ENCODE data around the gene CERS1. TPM values are rescaled to one million over a fixed set of nuclear protein-coding genes. Genes with fewer than 3 reads are reported as not detected.

Gene CERS1
- 1 to 10 TPM in 1 of 3 donors, under 1 TPM in 2; 0.24 to 1.0 (median 0.31) TPM for polyA plus RNA-seq

- H3K27ac ChIP-seq (ENCODE audit: low read depth, low read length), result no peak within 1 kb of the TSS
- 1% methylated on average over 61 to 89 of the region's 89 CpGs; no CpG with 5 or more reads in 1 of the 3 donors for WGBS, 3 donors
Measured at GRCh38 chr19:18895824-18896341, at the start of gene CERS1. Gene CERS1, minus strand, starts transcription at chr19:18896158. Its CDS starts 86 bp downstream, at chr19:18896072.

GRCh38 chr19:18945297-18945696 is 49.3 kb upstream of the CERS1 start:
- WGBS, 3 donors, result 76 to 90% (median 88%) methylated on average over 9 of the region's 9 CpGs
- no peak overlapping the region for H3K27ac ChIP-seq (ENCODE audit: low read depth, low read length)

GRCh38 chr19:18943465-18943864 is 47.5 kb upstream of the CERS1 start:
- no peak overlapping the region for H3K27ac ChIP-seq (ENCODE audit: low read depth, low read length)
- 73 to 88% (median 88%) methylated on average over 4 of the region's 4 CpGs for WGBS, 3 donors

GRCh38 chr19:18942692-18943091 is 46.7 kb upstream of the CERS1 start:
- WGBS, 3 donors, result 83 to 93% (median 91%) methylated on average over 6 of the region's 6 CpGs
- no peak overlapping the region for H3K27ac ChIP-seq (ENCODE audit: low read depth, low read length)

- 58 to 70% (median 63%) methylated on average over 18 of the region's 18 CpGs for WGBS, 3 donors
- H3K27ac ChIP-seq (ENCODE audit: low read depth, low read length), result no peak overlapping the region
Measured at GRCh38 chr19:18941628-18942354, 45.8 kb upstream of the CERS1 start.

GRCh38 chr19:18940769-18941627 is 45.0 kb upstream of the CERS1 start, which contains the start of gene HOMER3:
Gene HOMER3, minus strand, starts transcription at chr19:18941217. Its CDS starts 2,235 bp downstream, at chr19:18938982.
- 1% methylated on average over 52 to 79 of the region's 81 CpGs for WGBS, 3 donors
- H3K27ac ChIP-seq (ENCODE audit: low read depth, low read length), result no peak within 1 kb of the TSS

- no peak overlapping the region for H3K27ac ChIP-seq (ENCODE audit: low read depth, low read length)
- 1 to 4% (median 2%) methylated on average over 42 to 47 of the region's 47 CpGs for WGBS, 3 donors
Measured at GRCh38 chr19:18939922-18940768, 44.2 kb upstream of the CERS1 start.

- H3K27ac ChIP-seq (ENCODE audit: low read depth, low read length), result no peak overlapping the region
- 91 to 98% (median 94%) methylated on average over 3 of the region's 3 CpGs for WGBS, 3 donors
Measured at GRCh38 chr19:18939163-18939562, 43.2 kb upstream of the CERS1 start.

- no peak overlapping the region for H3K27ac ChIP-seq (ENCODE audit: low read depth, low read length)
- WGBS, 3 donors, result 87 to 89% (median 87%) methylated on average over 13 of the region's 13 CpGs
Measured at GRCh38 chr19:18933297-18933696, 37.3 kb upstream of the CERS1 start.

- no peak overlapping the region for H3K27ac ChIP-seq (ENCODE audit: low read depth, low read length)
Measured at GRCh38 chr19:18932216-18932841, 36.4 kb upstream of the CERS1 start.

GRCh38 chr19:18931316-18932162 is 35.6 kb upstream of the CERS1 start:
- no peak overlapping the region for H3K27ac ChIP-seq (ENCODE audit: low read depth, low read length)
- WGBS, 3 donors, result 79 to 89% (median 86%) methylated on average over 34 of the region's 34 CpGs

More at GRCh38 chr19:18932216-18932841, 36.4 kb upstream of the CERS1 start:
- 12 to 41% (median 28%) methylated on average over 32 to 37 of the region's 37 CpGs for WGBS, 3 donors

GRCh38 chr19:18929311-18929710 is 33.4 kb upstream of the CERS1 start:
- no peak overlapping the region for H3K27ac ChIP-seq (ENCODE audit: low read depth, low read length)
- 91 to 93% (median 91%) methylated on average over 17 to 25 of the region's 25 CpGs for WGBS, 3 donors

- no peak overlapping the region for H3K27ac ChIP-seq (ENCODE audit: low read depth, low read length)
- WGBS, 3 donors, result 85 to 89% (median 88%) methylated on average over 26 of the region's 26 CpGs
Measured at GRCh38 chr19:18928018-18928805, 32.3 kb upstream of the CERS1 start.

GRCh38 chr19:18924684-18925213 is 28.8 kb upstream of the CERS1 start:
- WGBS, 3 donors, result 90 to 95% (median 94%) methylated on average over 15 of the region's 15 CpGs
- H3K27ac ChIP-seq (ENCODE audit: low read depth, low read length), result no peak overlapping the region

- H3K27ac ChIP-seq (ENCODE audit: low read depth, low read length), result no peak overlapping the region
- 79 to 85% (median 85%) methylated on average over 26 to 29 of the region's 29 CpGs for WGBS, 3 donors
Measured at GRCh38 chr19:18922228-18922985, 26.4 kb upstream of the CERS1 start.
